ENCODE results near the gene GLCCI1. TPM values are rescaled to one million over a fixed set of nuclear protein-coding genes. Genes with fewer than 3 reads are reported as not detected.

The GLCCI1 gene
- total RNA-seq, 4 donors from 2014 or later, result 8.1 to 15.7 (median 11.7) TPM

DNA sequence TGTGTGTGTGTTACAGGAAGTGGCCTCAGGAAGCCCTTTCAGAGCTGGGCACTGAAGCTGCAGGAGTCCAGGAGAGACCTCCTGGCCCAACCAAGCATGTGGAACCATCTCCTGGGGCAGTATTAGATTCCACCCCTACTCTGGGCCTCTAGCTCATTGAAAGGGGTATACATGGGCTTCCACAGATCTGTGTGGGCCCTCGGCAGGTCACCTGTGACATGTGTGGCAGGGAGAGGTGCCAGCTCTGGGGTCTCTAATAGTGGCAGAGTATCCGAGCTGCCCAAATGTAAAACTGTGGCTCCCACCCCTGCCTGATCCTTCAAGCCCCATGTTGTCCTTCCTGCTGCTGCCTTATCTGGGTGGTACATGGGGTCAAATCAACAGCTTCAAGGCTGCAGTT is 144.1 kb downstream of the GLCCI1 start:
- Histone ChIP-seq H3K4me3 (no peak overlapping the region), H3K9me3 (no peaks in the 10 kb centered on the region), H3K27me3 (no peaks in the 10 kb centered on the region), H3K4me1 (peaks cover 0 to 4% (median 0%) of the 10 kb centered on the region in 4 donors), H3K27ac (no peak overlapping the region), H3K36me3 (peaks cover 0 to 8% (median 0%) of the 10 kb centered on the region in 3 donors)
- 83% methylated on average over 2 of the region's 2 CpGs; no CpG with 5 or more reads in 1 of the 2 donors for WGBS, 2 donors
- DNase-seq (ENCODE audit: low spot score in 2 of 2), result no peak
- TF ChIP-seq, protein P1, sequence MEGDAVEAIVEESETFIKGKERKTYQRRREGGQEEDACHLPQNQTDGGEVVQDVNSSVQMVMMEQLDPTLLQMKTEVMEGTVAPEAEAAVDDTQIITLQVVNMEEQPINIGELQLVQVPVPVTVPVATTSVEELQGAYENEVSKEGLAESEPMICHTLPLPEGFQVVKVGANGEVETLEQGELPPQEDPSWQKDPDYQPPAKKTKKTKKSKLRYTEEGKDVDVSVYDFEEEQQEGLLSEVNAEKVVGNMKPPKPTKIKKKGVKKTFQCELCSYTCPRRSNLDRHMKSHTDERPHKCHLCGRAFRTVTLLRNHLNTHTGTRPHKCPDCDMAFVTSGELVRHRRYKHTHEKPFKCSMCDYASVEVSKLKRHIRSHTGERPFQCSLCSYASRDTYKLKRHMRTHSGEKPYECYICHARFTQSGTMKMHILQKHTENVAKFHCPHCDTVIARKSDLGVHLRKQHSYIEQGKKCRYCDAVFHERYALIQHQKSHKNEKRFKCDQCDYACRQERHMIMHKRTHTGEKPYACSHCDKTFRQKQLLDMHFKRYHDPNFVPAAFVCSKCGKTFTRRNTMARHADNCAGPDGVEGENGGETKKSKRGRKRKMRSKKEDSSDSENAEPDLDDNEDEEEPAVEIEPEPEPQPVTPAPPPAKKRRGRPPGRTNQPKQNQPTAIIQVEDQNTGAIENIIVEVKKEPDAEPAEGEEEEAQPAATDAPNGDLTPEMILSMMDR (IDR thresholded peaks at IDR 0.05), result no peak
- no peak for TF ChIP-seq EP300 (IDR thresholded peaks at IDR 0.05)
- no peak for TF ChIP-seq POLR2A (IDR thresholded peaks at IDR 0.05)

- Histone ChIP-seq H3K4me1 (peaks cover 0 to 4% (median 0%) of the 10 kb centered on the region in 4 donors), H3K36me3 (peaks cover 0 to 8% (median 0%) of the 10 kb centered on the region in 3 donors), H3K4me3 (no peak overlapping the region), H3K27ac (no peak overlapping the region), H3K27me3 (no peaks in the 10 kb centered on the region), H3K9me3 (no peaks in the 10 kb centered on the region)
- no peak for DNase-seq (ENCODE audit: low spot score in 2 of 2)
- TF ChIP-seq EP300 (IDR thresholded peaks at IDR 0.05) (no peak), POLR2A (IDR thresholded peaks at IDR 0.05) (no peak)
- TF ChIP-seq, protein P1 (IDR thresholded peaks at IDR 0.05), result no peak
- WGBS, 2 donors, result 87 to 93% methylated on average over 3 of the region's 3 CpGs
These were observed 144.6 kb downstream of the GLCCI1 start for GRCh38 chr7:8113184-8113583.

DNA sequence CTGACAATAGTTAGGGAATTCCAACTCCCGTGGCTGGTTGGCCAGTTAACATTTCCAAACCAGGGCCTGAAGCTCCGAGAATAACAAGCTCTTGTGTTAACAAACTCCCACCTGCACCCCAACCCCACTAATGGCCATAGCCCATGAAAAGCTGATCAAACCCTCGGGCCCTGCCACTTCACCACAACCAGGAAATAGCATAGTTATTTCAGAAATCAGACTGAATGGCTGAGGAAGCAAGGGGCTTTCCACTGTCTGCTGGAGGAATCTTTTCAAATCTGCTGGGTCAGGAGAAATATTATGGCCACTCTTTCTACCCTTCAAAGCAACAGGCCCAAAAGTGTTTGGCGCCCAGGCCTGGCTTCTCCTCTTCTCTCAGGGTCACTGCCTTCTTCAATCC is 145.6 kb downstream of the GLCCI1 start:
- no peaks in the 10 kb centered on the region for H3K27me3 ChIP-seq
- H3K4me3 ChIP-seq, result no peak overlapping the region
- no peak for DNase-seq (ENCODE audit: low spot score in 2 of 2)
- H3K4me1 ChIP-seq, result peaks cover 0 to 4% (median 0%) of the 10 kb centered on the region in 4 donors
- H3K27ac ChIP-seq, result no peak overlapping the region
- H3K36me3 ChIP-seq, result peaks cover 0 to 8% (median 0%) of the 10 kb centered on the region in 3 donors
- no peaks in the 10 kb centered on the region for H3K9me3 ChIP-seq
- TF ChIP-seq EP300 (IDR thresholded peaks at IDR 0.05) (no peak), POLR2A (IDR thresholded peaks at IDR 0.05) (no peak)
- TF ChIP-seq, protein P1 (IDR thresholded peaks at IDR 0.05), result no peak
- 83 to 88% methylated on average over 4 of the region's 4 CpGs for WGBS, 2 donors

- H3K4me3 ChIP-seq, result no peak overlapping the region
- TF ChIP-seq EP300 (IDR thresholded peaks at IDR 0.05) (no peak), POLR2A (IDR thresholded peaks at IDR 0.05) (no peak)
- TF ChIP-seq, protein P1 (IDR thresholded peaks at IDR 0.05), result no peak
- DNase-seq (ENCODE audit: low spot score in 2 of 2), result no peak
- peaks cover 0 to 8% (median 0%) of the 10 kb centered on the region in 3 donors for H3K36me3 ChIP-seq
- no peaks in the 10 kb centered on the region for H3K27me3 ChIP-seq
- WGBS, 2 donors, result 81 to 82% methylated on average over 3 of the region's 3 CpGs
- H3K4me1 ChIP-seq, result peaks cover 0 to 4% (median 0%) of the 10 kb centered on the region in 4 donors
- H3K27ac ChIP-seq, result no peak overlapping the region
- H3K9me3 ChIP-seq, result no peaks in the 10 kb centered on the region
These were observed 147.2 kb downstream of the GLCCI1 start for GRCh38 chr7:8115547-8116402.

DNA sequence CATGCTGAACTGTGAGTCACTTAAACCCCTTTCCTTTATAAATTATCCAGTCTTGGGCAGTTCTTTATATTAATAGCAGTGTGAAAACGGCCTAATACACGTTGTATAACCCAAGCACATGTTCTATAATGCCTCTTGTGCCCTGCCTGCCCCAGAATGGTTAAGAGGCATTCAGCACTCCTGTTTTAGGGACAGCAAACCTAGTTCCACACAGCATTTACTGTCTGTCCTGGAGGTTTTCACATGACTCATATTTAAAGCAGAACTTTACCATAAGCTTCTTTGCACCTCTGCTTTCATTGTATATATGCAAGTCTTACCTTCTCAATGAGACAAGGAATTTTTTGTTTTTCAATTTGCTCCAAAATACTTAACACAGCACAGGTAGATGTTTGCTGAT is 148.6 kb downstream of the GLCCI1 start:
- no peaks in the 10 kb centered on the region for H3K27me3 ChIP-seq
- H3K27ac ChIP-seq, result no peak overlapping the region
- peaks cover 0 to 4% (median 0%) of the 10 kb centered on the region in 4 donors for H3K4me1 ChIP-seq
- H3K9me3 ChIP-seq, result no peaks in the 10 kb centered on the region
- H3K4me3 ChIP-seq, result no peak overlapping the region
- DNase-seq (ENCODE audit: low spot score in 2 of 2), result no peak
- peaks cover 0 to 8% (median 0%) of the 10 kb centered on the region in 3 donors for H3K36me3 ChIP-seq
- TF ChIP-seq POLR2A (IDR thresholded peaks at IDR 0.05), result no peak
- TF ChIP-seq, protein P1 (IDR thresholded peaks at IDR 0.05), result no peak
- TF ChIP-seq EP300 (IDR thresholded peaks at IDR 0.05), result no peak
- 87 to 92% methylated on average over 2 of the region's 2 CpGs for WGBS, 2 donors

All from tibial nerve (tissue), 4 donors.